Measurements from ENCODE around the gene PPIE.

DNA sequence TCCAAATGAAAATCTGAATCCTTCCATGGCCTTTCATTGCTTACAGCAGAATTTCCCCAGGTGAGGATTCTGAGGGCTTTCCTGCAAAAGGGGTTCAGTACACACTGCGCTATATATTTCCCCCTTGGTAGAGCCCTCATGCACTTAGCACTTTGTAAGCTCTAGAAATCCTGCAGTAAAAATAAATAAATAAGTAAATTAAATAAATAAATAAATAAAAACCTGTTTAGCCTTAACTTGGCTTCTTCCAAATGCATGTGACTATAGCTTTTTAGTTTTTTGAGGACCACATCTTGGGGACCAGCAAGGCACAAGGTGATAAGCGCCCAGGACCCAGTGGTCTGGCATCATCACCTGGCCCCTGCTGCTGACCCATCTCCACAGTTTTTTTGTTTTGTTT, 53.2 kb downstream of the PPIE start:
- TF ChIP-seq, protein P1, sequence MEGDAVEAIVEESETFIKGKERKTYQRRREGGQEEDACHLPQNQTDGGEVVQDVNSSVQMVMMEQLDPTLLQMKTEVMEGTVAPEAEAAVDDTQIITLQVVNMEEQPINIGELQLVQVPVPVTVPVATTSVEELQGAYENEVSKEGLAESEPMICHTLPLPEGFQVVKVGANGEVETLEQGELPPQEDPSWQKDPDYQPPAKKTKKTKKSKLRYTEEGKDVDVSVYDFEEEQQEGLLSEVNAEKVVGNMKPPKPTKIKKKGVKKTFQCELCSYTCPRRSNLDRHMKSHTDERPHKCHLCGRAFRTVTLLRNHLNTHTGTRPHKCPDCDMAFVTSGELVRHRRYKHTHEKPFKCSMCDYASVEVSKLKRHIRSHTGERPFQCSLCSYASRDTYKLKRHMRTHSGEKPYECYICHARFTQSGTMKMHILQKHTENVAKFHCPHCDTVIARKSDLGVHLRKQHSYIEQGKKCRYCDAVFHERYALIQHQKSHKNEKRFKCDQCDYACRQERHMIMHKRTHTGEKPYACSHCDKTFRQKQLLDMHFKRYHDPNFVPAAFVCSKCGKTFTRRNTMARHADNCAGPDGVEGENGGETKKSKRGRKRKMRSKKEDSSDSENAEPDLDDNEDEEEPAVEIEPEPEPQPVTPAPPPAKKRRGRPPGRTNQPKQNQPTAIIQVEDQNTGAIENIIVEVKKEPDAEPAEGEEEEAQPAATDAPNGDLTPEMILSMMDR (IDR thresholded peaks at IDR 0.05) = no peak
- TF ChIP-seq POLR2AphosphoS5 (IDR thresholded peaks at IDR 0.05) (no peak), POLR2A (IDR thresholded peaks at IDR 0.05) (no peak)
